ENCODE results near the gene PTGR1. TPM values are rescaled to one million over a fixed set of nuclear protein-coding genes. Genes with fewer than 3 reads are reported as not detected.
"Not testable (repeated sequence)": the region's sequence is repeated elsewhere in the genome, so short reads cannot be mapped to it uniquely, and the experiment has no call there.

The PTGR1 gene
- polyA plus RNA-seq, 1 donor (not counting 4 experiments of a cell fraction or from before 2014, with no cell fraction given), result 66.0 TPM

DNA sequence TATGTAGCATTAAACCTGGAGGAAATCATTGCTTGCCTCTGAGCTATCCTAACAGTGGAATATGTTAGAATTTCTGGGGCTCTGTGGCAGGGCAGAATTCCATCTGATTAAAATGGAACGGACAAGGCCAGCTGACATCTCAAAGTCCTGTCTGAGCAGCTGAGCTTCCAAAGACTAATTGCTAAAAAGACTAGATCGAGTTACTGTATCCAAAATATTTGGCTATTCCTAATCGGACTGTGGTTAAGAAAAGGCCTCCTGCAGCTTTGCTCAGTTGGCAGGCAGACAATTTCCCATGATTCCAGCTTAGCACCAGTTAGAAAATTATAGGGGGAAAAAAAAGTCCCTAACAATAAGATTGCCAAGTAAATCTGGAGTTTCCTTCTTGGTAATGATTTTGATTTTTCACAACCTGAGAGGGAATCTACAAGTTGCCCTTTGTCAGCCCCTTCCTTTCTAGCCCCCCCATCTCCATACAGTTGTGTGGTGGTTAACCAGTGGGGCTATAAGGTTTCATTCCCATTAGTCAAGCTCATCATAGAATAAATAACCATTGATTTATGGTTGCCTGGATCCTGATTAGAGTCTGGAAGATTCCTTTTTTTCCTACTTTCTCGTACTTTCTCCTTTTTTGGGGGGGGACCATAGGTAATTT, 26.4 kb downstream of the PTGR1 start:
- FAIRE-seq, result no peak

DNA sequence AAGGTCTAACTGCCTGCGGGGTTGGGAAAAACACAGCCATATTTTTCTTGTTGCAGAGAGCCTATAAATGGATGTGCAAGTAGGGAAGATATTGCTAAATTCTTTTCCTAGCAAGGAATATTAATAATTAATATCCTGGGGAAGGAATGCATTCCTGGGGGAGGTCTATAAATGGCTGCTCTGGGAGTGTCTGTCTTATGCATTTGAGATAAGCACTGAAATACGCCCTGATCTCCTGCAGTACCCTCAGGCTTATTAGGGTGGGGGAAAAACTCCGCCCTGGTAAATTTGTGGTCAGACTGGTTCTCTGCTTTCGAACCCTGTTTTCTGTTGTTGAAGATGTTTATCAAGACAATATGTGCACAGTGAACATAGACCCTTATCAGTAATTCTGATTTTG, 31.3 kb downstream of the PTGR1 start:
- FAIRE-seq; H3K4me2 ChIP-seq (ENCODE audit: control insufficient read depth, extremely low read depth, insufficient read depth, low read depth, low read length); DNase-seq (ENCODE audit: low read depth, low spot score); H3K9me3 ChIP-seq (ENCODE audit: control insufficient read depth, low read depth, low read length); H3K9ac ChIP-seq (ENCODE audit: control insufficient read depth, extremely low read depth, insufficient read depth, low read length); H2AFZ ChIP-seq (ENCODE audit: control insufficient read depth, low read length); H3K4me3 ChIP-seq (ENCODE audit: control insufficient read depth in 2 of 3, extremely low read depth in 1 of 3, insufficient read depth in 2 of 3, low read depth in 1 of 3, low read length in 3 of 3); H3K9me1 ChIP-seq (ENCODE audit: control insufficient read depth, extremely low read depth, insufficient read depth, low read length); dilution Hi-C loops (cut with MboI; ENCODE audit: extremely low pct_ligation_motif_present, low sequenced_read_pairs); H3K79me2 ChIP-seq (ENCODE audit: control insufficient read depth, insufficient read depth, low read length); H3K4me1 ChIP-seq (ENCODE audit: control insufficient read depth, extremely low read depth, insufficient read depth, low read length); H4K20me1 ChIP-seq (ENCODE audit: control insufficient read depth, extremely low read depth, insufficient read depth, low read length); H3K27ac ChIP-seq (ENCODE audit: control insufficient read depth, insufficient read depth, low read length); H3K27me3 ChIP-seq (ENCODE audit: control insufficient read depth, extremely low read depth, insufficient read depth, low read length): not testable (repeated sequence)
- H3K36me3 ChIP-seq (ENCODE audit: control insufficient read depth in 2 of 2, extremely low read depth in 1 of 2, insufficient read depth in 2 of 2, low read length in 2 of 2), result peaks cover 32 to 34% of the 10 kb centered on the region in 2 experiments

More for the DNA sequence above, 26.4 kb downstream of the PTGR1 start:
- dilution Hi-C loops (cut with MboI; ENCODE audit: extremely low pct_ligation_motif_present, low sequenced_read_pairs), result no loop called here
- no peak overlapping the region for H2AFZ ChIP-seq (ENCODE audit: control insufficient read depth, low read length)
- H4K20me1 ChIP-seq (ENCODE audit: control insufficient read depth, extremely low read depth, insufficient read depth, low read length), result no peaks in the 10 kb centered on the region
- TF ChIP-seq CTCF (optimal IDR thresholded peaks at IDR 0.05 in 1 of 3, IDR thresholded peaks at IDR 0.05 in 1 of 3, conservative IDR thresholded peaks at IDR 0.05 in 1 of 3; ENCODE audit: extremely low read depth in 1 of 3, insufficient read depth in 2 of 3, low read length in 3 of 3), result no peak
- TF ChIP-seq EZH2 (IDR thresholded peaks at IDR 0.05; ENCODE audit: low read length), result no peak
- H3K27ac ChIP-seq (ENCODE audit: control insufficient read depth, insufficient read depth, low read length), result no peak overlapping the region
- H3K9ac ChIP-seq (ENCODE audit: control insufficient read depth, extremely low read depth, insufficient read depth, low read length), result no peak overlapping the region
- H3K4me1 ChIP-seq (ENCODE audit: control insufficient read depth, extremely low read depth, insufficient read depth, low read length), result no peaks in the 10 kb centered on the region
- H3K4me2 ChIP-seq (ENCODE audit: control insufficient read depth, extremely low read depth, insufficient read depth, low read depth, low read length), result no peak overlapping the region
- peaks cover 32% of the 10 kb centered on the region in 2 experiments for H3K36me3 ChIP-seq (ENCODE audit: control insufficient read depth in 2 of 2, extremely low read depth in 1 of 2, insufficient read depth in 2 of 2, low read length in 2 of 2)
- no peaks in the 10 kb centered on the region for H3K79me2 ChIP-seq (ENCODE audit: control insufficient read depth, insufficient read depth, low read length)
- DNase-seq (ENCODE audit: low read depth, low spot score), result no peak
- H3K9me3 ChIP-seq (ENCODE audit: control insufficient read depth, low read depth, low read length), result peaks cover 6% of the 10 kb centered on the region
- H3K27me3 ChIP-seq (ENCODE audit: control insufficient read depth, extremely low read depth, insufficient read depth, low read length), result no peaks in the 10 kb centered on the region
- H3K4me3 ChIP-seq (ENCODE audit: control insufficient read depth in 2 of 3, extremely low read depth in 1 of 3, insufficient read depth in 2 of 3, low read depth in 1 of 3, low read length in 3 of 3), result no peak overlapping the region
- H3K9me1 ChIP-seq (ENCODE audit: control insufficient read depth, extremely low read depth, insufficient read depth, low read length), result no peaks in the 10 kb centered on the region

DNA sequence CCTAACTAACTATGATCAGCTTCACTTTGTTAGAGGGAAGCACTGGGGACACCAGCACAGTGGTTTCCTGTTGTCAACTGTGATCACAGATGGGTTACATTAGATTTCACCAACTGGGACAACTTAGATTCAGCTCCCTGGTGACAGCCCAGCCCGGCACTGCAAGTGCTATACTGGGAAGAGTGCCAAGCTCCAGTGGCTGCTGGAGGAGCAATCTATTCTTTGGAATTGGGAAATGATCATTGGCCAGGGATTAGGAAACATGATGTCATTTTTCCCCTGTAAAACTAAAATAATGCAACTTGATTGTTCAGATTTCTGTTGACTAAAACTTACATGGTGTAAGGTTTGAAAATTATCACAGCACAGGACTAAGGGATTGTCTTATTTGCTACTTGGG, 33.2 kb downstream of the PTGR1 start:
- no peak overlapping the region for H3K9ac ChIP-seq (ENCODE audit: control insufficient read depth, extremely low read depth, insufficient read depth, low read length)
- no peaks in the 10 kb centered on the region for H3K79me2 ChIP-seq (ENCODE audit: control insufficient read depth, insufficient read depth, low read length)
- H3K27me3 ChIP-seq (ENCODE audit: control insufficient read depth, extremely low read depth, insufficient read depth, low read length), result no peaks in the 10 kb centered on the region
- dilution Hi-C loops (cut with MboI; ENCODE audit: extremely low pct_ligation_motif_present, low sequenced_read_pairs), result no loop called here
- no peak overlapping the region for H3K4me2 ChIP-seq (ENCODE audit: control insufficient read depth, extremely low read depth, insufficient read depth, low read depth, low read length)
- H3K36me3 ChIP-seq (ENCODE audit: control insufficient read depth in 2 of 2, extremely low read depth in 1 of 2, insufficient read depth in 2 of 2, low read length in 2 of 2), result peaks cover 27 to 30% of the 10 kb centered on the region in 2 experiments
- H3K27ac ChIP-seq (ENCODE audit: control insufficient read depth, insufficient read depth, low read length), result no peak overlapping the region
- no peaks in the 10 kb centered on the region for H3K4me1 ChIP-seq (ENCODE audit: control insufficient read depth, extremely low read depth, insufficient read depth, low read length)
- DNase-seq (ENCODE audit: low read depth, low spot score), result no peak
- no peaks in the 10 kb centered on the region for H3K9me1 ChIP-seq (ENCODE audit: control insufficient read depth, extremely low read depth, insufficient read depth, low read length)
- H3K9me3 ChIP-seq (ENCODE audit: control insufficient read depth, low read depth, low read length), result peaks cover 6% of the 10 kb centered on the region
- H4K20me1 ChIP-seq (ENCODE audit: control insufficient read depth, extremely low read depth, insufficient read depth, low read length), result no peaks in the 10 kb centered on the region
- TF ChIP-seq CTCF (optimal IDR thresholded peaks at IDR 0.05 in 1 of 3, IDR thresholded peaks at IDR 0.05 in 1 of 3, conservative IDR thresholded peaks at IDR 0.05 in 1 of 3; ENCODE audit: extremely low read depth in 1 of 3, insufficient read depth in 2 of 3, low read length in 3 of 3), result no peak
- no peak for TF ChIP-seq EZH2 (IDR thresholded peaks at IDR 0.05; ENCODE audit: low read length)
- no peak for FAIRE-seq
- no peak overlapping the region for H2AFZ ChIP-seq (ENCODE audit: control insufficient read depth, low read length)
- no peak overlapping the region for H3K4me3 ChIP-seq (ENCODE audit: control insufficient read depth in 2 of 3, extremely low read depth in 1 of 3, insufficient read depth in 2 of 3, low read depth in 1 of 3, low read length in 3 of 3)
